GM19467 (cell line): ENCODE results near the gene ITGA11.

Source experiments
- ATAC-seq: cut with Tn5 transposase; IDR thresholded peaks from one replicate; pipeline ENCODE4 v1.9.1; 2021; ENCODE audit warnings: mild to moderate bottlenecking, moderate library complexity; ENCODE audit not compliant: unreplicated experiment

ITGA11 gene

GRCh38 chr15:68364028-68364659, 67.8 kb downstream of the ITGA11 start:
- no peak for ATAC-seq

- no peak for ATAC-seq
Observed at GRCh38 chr15:68363353-68363752, 68.6 kb downstream of the ITGA11 start.

GRCh38 chr15:68362537-68363126, 69.3 kb downstream of the ITGA11 start:
- no peak for ATAC-seq

- no peak for ATAC-seq
Observed at GRCh38 chr15:68360721-68361120, 71.2 kb downstream of the ITGA11 start.

- no peak for ATAC-seq
Observed at GRCh38 chr15:68356778-68357177, 75.2 kb downstream of the ITGA11 start.

- no peak for ATAC-seq
Observed at GRCh38 chr15:68354923-68355322, 77.0 kb downstream of the ITGA11 start.

- ATAC-seq, result no peak
Observed at GRCh38 chr15:68354268-68354667, 77.7 kb downstream of the ITGA11 start.

GRCh38 chr15:68353421-68354135, 78.4 kb downstream of the ITGA11 start:
- ATAC-seq, result no peak

- no peak for ATAC-seq
Observed at GRCh38 chr15:68352401-68353062, 79.4 kb downstream of the ITGA11 start.

GRCh38 chr15:68349151-68349550, 82.8 kb downstream of the ITGA11 start:
- ATAC-seq, result no peak

- ATAC-seq, result no peak
Observed at GRCh38 chr15:68348606-68349005, 83.4 kb downstream of the ITGA11 start.

- ATAC-seq, result no peak
Observed at GRCh38 chr15:68348081-68348480, 83.9 kb downstream of the ITGA11 start.

- ATAC-seq, result no peak
Observed at GRCh38 chr15:68347392-68347791, 84.6 kb downstream of the ITGA11 start.

- no peak for ATAC-seq
Observed at GRCh38 chr15:68346979-68347378, 85.0 kb downstream of the ITGA11 start.

GRCh38 chr15:68345481-68345880, 86.5 kb downstream of the ITGA11 start:
- no peak for ATAC-seq

GRCh38 chr15:68344600-68344999, 87.4 kb downstream of the ITGA11 start:
- ATAC-seq, result no peak

- ATAC-seq, result no peak
Observed at GRCh38 chr15:68343579-68344225, 88.3 kb downstream of the ITGA11 start.

GRCh38 chr15:68341760-68342725, 89.9 kb downstream of the ITGA11 start:
- no peak for ATAC-seq

GRCh38 chr15:68340726-68341671, 91.0 kb downstream of the ITGA11 start:
- ATAC-seq, result no peak
